H9 (cell line): ENCODE results near the gene KRT71. TPM values are rescaled to one million over a fixed set of nuclear protein-coding genes. Genes with fewer than 3 reads are reported as not detected.

Experiments used
- DNase-seq: peaks from one replicate; pipeline ENCODE4 v3.0.0-alpha.2; 2017
- H2AFZ ChIP-seq: one replicate; pipeline ENCODE4 v1.6.1; 2013; ENCODE audit warnings: mild to moderate bottlenecking, low read length, control low read depth, moderate library complexity
- H2AK5ac ChIP-seq: 2 replicates; pipeline ENCODE4 v1.6.1; 2013; ENCODE audit warnings: low read length, control low read depth, mixed read lengths; ENCODE audit not compliant: insufficient read length
- H2BK120ac ChIP-seq: one replicate; pipeline ENCODE4 v1.6.1; 2013; ENCODE audit warnings: low read depth, mild to moderate bottlenecking, low read length, control low read depth, inconsistent platforms; ENCODE audit not compliant: poor library complexity, severe bottlenecking
- H2BK12ac ChIP-seq: 2 replicates; pipeline ENCODE4 v1.6.1; 2013; ENCODE audit warnings: low read length, control low read depth, mixed read lengths, low read depth; ENCODE audit not compliant: insufficient read length
- H2BK15ac ChIP-seq: 2 replicates; pipeline ENCODE4 v1.6.1; 2013; ENCODE audit warnings: low read depth, low read length, control low read depth
- H2BK20ac ChIP-seq: one replicate; pipeline ENCODE4 v1.6.1; 2013; ENCODE audit warnings: low read depth, mild to moderate bottlenecking, low read length, control low read depth, inconsistent platforms; ENCODE audit not compliant: poor library complexity, severe bottlenecking
- H2BK5ac ChIP-seq: 2 replicates; pipeline ENCODE4 v1.6.1; 2013; ENCODE audit warnings: low read length, control low read depth, mixed read lengths; ENCODE audit not compliant: insufficient read length
- H3K14ac ChIP-seq: 2 replicates; pipeline ENCODE4 v1.6.1; 2013; ENCODE audit warnings: low read length, control low read depth; ENCODE audit not compliant: insufficient read depth
- H3K18ac ChIP-seq: 2 replicates; pipeline ENCODE4 v1.6.1; 2013; ENCODE audit warnings: low read depth, mild to moderate bottlenecking, mixed read lengths, low read length, control low read depth; ENCODE audit not compliant: insufficient read length
- H3K23ac ChIP-seq: 2 replicates; pipeline ENCODE4 v1.6.1; 2013; ENCODE audit warnings: low read length, control low read depth, mixed read lengths, low read depth; ENCODE audit not compliant: insufficient read length
- H3K23me2 ChIP-seq: 2 replicates; pipeline ENCODE4 v1.6.1; 2013; ENCODE audit warnings: low read depth, mild to moderate bottlenecking, mixed read lengths, low read length, control low read depth; ENCODE audit not compliant: insufficient read length, poor library complexity, severe bottlenecking
- H3K27ac ChIP-seq: 2 replicates; pipeline ENCODE4 v1.5.1; 2013; ENCODE audit warnings: low read length, control low read depth, mixed read lengths, low read depth; ENCODE audit not compliant: insufficient read length
- H3K27me3 ChIP-seq: 2 replicates; pipeline ENCODE4 v1.6.1; 2013; ENCODE audit warnings: low read length, control low read depth, inconsistent platforms; ENCODE audit not compliant: insufficient read depth
- H3K4ac ChIP-seq: 2 replicates; pipeline ENCODE4 v1.6.1; 2013; ENCODE audit warnings: low read depth, mild to moderate bottlenecking, control low read depth, inconsistent platforms, low read length, moderate library complexity
- H3K4me1 ChIP-seq: 2 replicates; pipeline ENCODE4 v1.6.1; 2013; ENCODE audit warnings: low read length, control low read depth, inconsistent platforms; ENCODE audit not compliant: insufficient read depth
- H3K4me2 ChIP-seq: 2 replicates; pipeline ENCODE4 v1.6.1; 2013; ENCODE audit warnings: low read length, control low read depth, mixed read lengths; ENCODE audit not compliant: insufficient read length, insufficient read depth
- H3K56ac ChIP-seq: 2 replicates; pipeline ENCODE4 v1.6.1; 2013; ENCODE audit warnings: low read depth, mild to moderate bottlenecking, mixed read lengths, low read length, control low read depth; ENCODE audit not compliant: insufficient read length
- H3K79me1 ChIP-seq: 2 replicates; pipeline ENCODE4 v1.6.1; 2013; ENCODE audit warnings: low read depth, mild to moderate bottlenecking, moderate library complexity, low read length, control low read depth, inconsistent platforms; ENCODE audit not compliant: insufficient read depth, poor library complexity, severe bottlenecking
- H3K79me2 ChIP-seq: 2 replicates; pipeline ENCODE4 v1.6.1; 2013; ENCODE audit warnings: low read length, control low read depth, inconsistent platforms; ENCODE audit not compliant: insufficient read depth
- H3K9ac ChIP-seq: 2 replicates; pipeline ENCODE4 v1.6.1; 2013; ENCODE audit warnings: low read length, control low read depth, mixed read lengths; ENCODE audit not compliant: insufficient read length; ENCODE audit errors: extremely low read depth
- H3K9me3 ChIP-seq: one replicate; pipeline ENCODE4 v1.6.1; 2013; ENCODE audit warnings: low read depth, low read length, inconsistent platforms; ENCODE audit not compliant: control insufficient read depth
- H3T11ph ChIP-seq: one replicate; pipeline ENCODE4 v1.6.1; 2013; ENCODE audit warnings: mild to moderate bottlenecking, low read length, control low read depth, inconsistent platforms
- H4K20me1 ChIP-seq: one replicate; pipeline ENCODE4 v1.6.1; 2013; ENCODE audit not compliant: control insufficient read depth, insufficient read length, insufficient read depth
- H4K5ac ChIP-seq: 2 replicates; pipeline ENCODE4 v1.6.1; 2013; ENCODE audit warnings: low read depth, mild to moderate bottlenecking, mixed read lengths, low read length, control low read depth; ENCODE audit not compliant: insufficient read length
- H4K8ac ChIP-seq: replicated peaks from 2 replicates; pipeline ENCODE4 v1.6.1; 2013; ENCODE audit warnings: low read length, control low read depth, mixed read lengths, low read depth; ENCODE audit not compliant: insufficient read length
- H4K91ac ChIP-seq: 2 replicates; pipeline ENCODE4 v1.6.1; 2013; ENCODE audit warnings: low read depth, mild to moderate bottlenecking, moderate library complexity, mixed read lengths, low read length, control low read depth; ENCODE audit not compliant: insufficient read length
- H3K27ac Mint-ChIP-seq, 3 experiments: 2 replicates in 2 of 3; 3 replicates in 1 of 3; pipeline ENCODE4 v1.8.0; 2020 to 2021; ENCODE audit warnings: mixed read lengths in 3 of 3, mild to moderate bottlenecking in 1 of 3, moderate library complexity in 1 of 3
- H3K27me3 Mint-ChIP-seq: 2 replicates; pipeline ENCODE4 v1.8.0; 2021; ENCODE audit warnings: low read depth, mild to moderate bottlenecking, moderate library complexity, mixed read lengths
- H3K36me3 Mint-ChIP-seq, 3 experiments: 2 replicates in 2 of 3; 3 replicates in 1 of 3; pipeline ENCODE4 v1.8.0; 2020 to 2021; ENCODE audit warnings: low read depth in 3 of 3, mixed read lengths in 3 of 3; ENCODE audit not compliant: insufficient read depth in 1 of 3
- H3K4me1 Mint-ChIP-seq, 2 experiments: 2 replicates each; pipeline ENCODE4 v1.8.0; 2020; ENCODE audit warnings: mixed read lengths in 2 of 2
- H3K4me3 Mint-ChIP-seq, 2 experiments: 2 replicates in 1 of 2; 3 replicates in 1 of 2; pipeline ENCODE4 v1.8.0; 2020 to 2021; ENCODE audit warnings: mild to moderate bottlenecking in 2 of 2, mixed read lengths in 2 of 2, moderate library complexity in 1 of 2
- H3K9me3 Mint-ChIP-seq, 2 experiments: 2 replicates in 1 of 2; 3 replicates in 1 of 2; pipeline ENCODE4 v1.8.0; 2020; ENCODE audit warnings: mild to moderate bottlenecking in 2 of 2, mixed read lengths in 2 of 2, moderate library complexity in 1 of 2
- CTCF ChIP-seq: fragments of 200-600 bp; sonication (generic); conservative IDR thresholded peaks from 3 replicates; pipeline ENCODE4 v1.8.0; 2021; ENCODE audit warnings: antibody characterized with exemption, mild to moderate bottlenecking
- WGBS: extraction: QIAGEN DNeasy Blood & Tissue Kit; methylation state at CpG from one replicate; pipeline ENCODE4 v1.1.7; 2013; ENCODE audit warnings: missing lambda C conversion rate, low lambda C conversion rate, mixed read lengths; ENCODE audit not compliant: insufficient read length; ENCODE audit errors: extremely low coverage; 5-methylcytosine and 5-hydroxymethylcytosine counted together
- total RNA-seq: library from RNA; stranded (reverse); gene quantifications from 2 replicates; pipeline ENCODE4 v1.2.1, GENCODE V29; 2021

Gene KRT71
- total RNA-seq, 1 experiment from 2014 or later: not detected

DNA sequence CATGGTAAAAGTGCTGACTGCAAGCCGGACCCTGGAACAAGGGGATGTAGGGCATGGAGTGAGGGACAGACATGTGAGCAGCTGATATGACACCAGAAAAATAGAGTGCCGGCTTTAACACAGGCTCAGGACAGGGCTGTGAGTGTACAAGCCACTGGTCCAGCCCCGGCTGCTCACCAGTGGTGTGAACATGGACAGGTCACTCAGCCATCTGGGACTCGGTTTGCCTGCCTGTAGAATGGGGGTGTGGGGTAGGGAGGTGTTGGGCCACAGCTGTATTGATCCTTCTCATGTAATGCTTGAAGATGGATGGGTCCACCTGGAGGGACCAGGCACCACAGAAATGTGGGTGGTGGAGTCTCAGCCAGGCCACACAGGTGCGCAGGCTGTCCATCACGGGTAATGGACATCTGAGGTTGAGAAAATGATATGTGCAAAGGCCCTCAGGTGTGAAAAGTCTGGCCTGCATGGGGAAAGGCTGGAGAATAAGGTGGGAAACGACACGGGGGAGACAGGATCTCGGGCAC lies 31.3 kb upstream of the KRT71 start:
- Mint-ChIP-seq H3K27me3 (peaks cover 12% of the 10 kb centered on the region), H3K4me3 (no peak overlapping the region; a peak in 1 of 5 replicates), H3K9me3 (peaks cover 0 to under 1% of the 10 kb centered on the region in 2 experiments; a peak in 2 of 5 replicates), H3K27ac (no peak overlapping the region; a peak in 1 of 7 replicates), H3K4me1 (peaks cover 10 to 12% of the 10 kb centered on the region in 2 experiments), H3K36me3 (no peaks in the 10 kb centered on the region; a peak in 1 of 7 replicates)
- no peak overlapping the region for H2BK120ac ChIP-seq
- H3K27ac ChIP-seq: no peak overlapping the region
- no peak overlapping the region for H4K8ac ChIP-seq
- H4K20me1 ChIP-seq: no peaks in the 10 kb centered on the region
- no peak overlapping the region for H3K9ac ChIP-seq
- H3K14ac ChIP-seq: no peak overlapping the region
- H2BK20ac ChIP-seq: no peak overlapping the region
- H2BK15ac ChIP-seq: no peak overlapping the region
- no peak overlapping the region for H3K4ac ChIP-seq
- H3K23me2 ChIP-seq: no peaks in the 10 kb centered on the region
- H3K27me3 ChIP-seq: no peaks in the 10 kb centered on the region
- DNase-seq: no peak
- H3K23ac ChIP-seq: no peak overlapping the region
- H3K79me1 ChIP-seq: no peaks in the 10 kb centered on the region
- no peak overlapping the region for H2AK5ac ChIP-seq
- no peak overlapping the region for H2BK5ac ChIP-seq
- H2AFZ ChIP-seq: no peak overlapping the region
- H3K4me1 ChIP-seq: no peaks in the 10 kb centered on the region
- no CpG with 5 or more reads among the region's 9 CpGs for WGBS
- TF ChIP-seq CTCF: no peak
- H3K79me2 ChIP-seq: no peaks in the 10 kb centered on the region
- H4K91ac ChIP-seq: no peak overlapping the region
- H4K5ac ChIP-seq: no peak overlapping the region
- H3K4me2 ChIP-seq: no peak overlapping the region
- H3K56ac ChIP-seq: no peak overlapping the region
- no peak overlapping the region for H2BK12ac ChIP-seq
- H3K18ac ChIP-seq: no peak overlapping the region
- no peak overlapping the region for H3T11ph ChIP-seq
- no peaks in the 10 kb centered on the region for H3K9me3 ChIP-seq
